GM10248 (cell line): Measurements from ENCODE around the gene FEM1C.

Experiments used
- CTCF ChIA-PET: fragments of 300-600 bp; sonication (Branson Sonifier 250); formaldehyde crosslinking; extraction: SDS; loops from one replicate; lab custom pipeline; 2021; ENCODE audit warnings: antibody characterized with exemption; lab: Yijun Ruan, JAX
- POLR2A ChIA-PET: fragments of 350-650 bp; sonication (Branson Sonifier 250); formaldehyde crosslinking; extraction: SDS; loops from one replicate; lab custom pipeline; 2020; ENCODE audit warnings: antibody characterized with exemption; lab: Yijun Ruan, JAX
- DNase-seq: peaks from one replicate; pipeline ENCODE4 v3.0.0; 2012; ENCODE audit errors: extremely low spot score
- TF ChIP-seq, protein P1 (sequence below): IDR thresholded peaks from 2 replicates; pipeline ENCODE4 v1.5.1; 2012; ENCODE audit warnings: mild to moderate bottlenecking, low read depth; ENCODE audit errors: extremely low read depth, missing control alignments, control extremely low read depth

Gene FEM1C

DNA sequence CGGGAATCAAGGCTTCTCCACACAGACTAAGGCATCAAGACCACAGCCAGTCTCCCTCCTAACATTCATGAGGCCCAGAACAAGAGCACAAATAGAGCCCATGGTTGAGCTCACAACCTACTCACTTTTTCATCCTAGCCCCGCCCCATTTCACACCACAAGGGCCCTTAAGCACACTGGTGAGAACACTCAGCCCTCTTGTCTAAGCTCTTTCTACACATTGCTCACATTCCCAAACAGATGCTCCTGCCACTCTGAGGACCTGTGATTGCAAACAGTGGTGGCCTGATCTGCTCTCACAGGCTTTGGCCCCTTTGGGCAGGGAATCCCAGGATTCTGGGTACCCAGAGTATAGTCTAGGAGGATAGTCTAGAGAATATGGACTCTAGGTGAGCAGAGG lies 54.0 kb downstream of the FEM1C start:
- CTCF ChIA-PET, result interaction anchor here (0.8 to 1.4 kb wide), 3 partner anchors 8 to 116 kb away, joined by 3 read pairs; no protein-coding TSS in a partner anchor
- POLR2A ChIA-PET, result no interaction called here
- DNase-seq, result no peak
- TF ChIP-seq, protein P1, sequence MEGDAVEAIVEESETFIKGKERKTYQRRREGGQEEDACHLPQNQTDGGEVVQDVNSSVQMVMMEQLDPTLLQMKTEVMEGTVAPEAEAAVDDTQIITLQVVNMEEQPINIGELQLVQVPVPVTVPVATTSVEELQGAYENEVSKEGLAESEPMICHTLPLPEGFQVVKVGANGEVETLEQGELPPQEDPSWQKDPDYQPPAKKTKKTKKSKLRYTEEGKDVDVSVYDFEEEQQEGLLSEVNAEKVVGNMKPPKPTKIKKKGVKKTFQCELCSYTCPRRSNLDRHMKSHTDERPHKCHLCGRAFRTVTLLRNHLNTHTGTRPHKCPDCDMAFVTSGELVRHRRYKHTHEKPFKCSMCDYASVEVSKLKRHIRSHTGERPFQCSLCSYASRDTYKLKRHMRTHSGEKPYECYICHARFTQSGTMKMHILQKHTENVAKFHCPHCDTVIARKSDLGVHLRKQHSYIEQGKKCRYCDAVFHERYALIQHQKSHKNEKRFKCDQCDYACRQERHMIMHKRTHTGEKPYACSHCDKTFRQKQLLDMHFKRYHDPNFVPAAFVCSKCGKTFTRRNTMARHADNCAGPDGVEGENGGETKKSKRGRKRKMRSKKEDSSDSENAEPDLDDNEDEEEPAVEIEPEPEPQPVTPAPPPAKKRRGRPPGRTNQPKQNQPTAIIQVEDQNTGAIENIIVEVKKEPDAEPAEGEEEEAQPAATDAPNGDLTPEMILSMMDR, result no peak

DNA sequence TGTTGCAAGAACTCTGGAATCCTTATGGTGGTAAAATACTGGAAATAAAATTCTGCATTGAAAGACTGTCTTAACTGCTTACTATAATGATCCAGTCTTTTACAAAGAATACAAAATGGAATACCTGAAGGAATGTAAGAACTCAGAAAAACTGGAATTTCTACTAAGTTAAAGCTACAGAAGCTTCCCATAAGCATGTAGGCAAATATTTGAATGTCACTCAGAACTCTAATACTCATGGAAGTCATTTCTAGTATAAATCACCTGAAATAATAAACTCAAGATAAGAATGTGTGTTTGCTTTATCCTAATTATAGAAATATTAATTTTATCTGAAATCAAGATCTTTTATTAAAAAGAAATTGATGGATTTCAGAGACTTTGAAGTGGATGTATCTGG lies 54.8 kb downstream of the FEM1C start:
- POLR2A ChIA-PET, result no interaction called here
- TF ChIP-seq, protein P1, result no peak
- DNase-seq, result no peak
- CTCF ChIA-PET, result interaction anchor here (1.4 kb wide), 1 partner anchor 9 kb away, joined by 3 read pairs; no protein-coding TSS in a partner anchor

- CTCF ChIA-PET, result interaction anchor here (0.6 to 1.7 kb wide), 6 partner anchors 12 to 878 kb away, joined by 3 to 5 read pairs (median 4); no protein-coding TSS in a partner anchor
These were observed 56.8 kb downstream of the FEM1C start for GRCh38 chr5:115487756-115488155.

DNA sequence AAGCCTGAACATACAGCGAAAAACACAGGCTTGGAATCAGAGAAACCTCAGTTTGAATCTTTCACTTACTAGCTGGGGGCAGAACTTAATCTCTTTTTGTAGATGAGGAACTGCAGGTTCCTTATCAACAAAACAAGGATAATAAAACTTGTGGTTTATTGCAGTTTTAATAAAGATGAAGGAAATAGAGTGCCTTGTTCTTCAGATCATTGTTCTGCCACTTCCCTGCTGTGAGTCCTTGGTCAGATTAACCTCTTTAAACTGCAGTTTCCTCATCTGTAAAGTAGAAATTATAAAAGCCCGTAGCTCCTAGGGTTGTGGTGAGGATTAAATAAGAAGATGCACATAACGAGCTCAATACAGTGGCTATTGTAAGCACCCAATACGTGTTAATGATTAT lies 57.4 kb downstream of the FEM1C start:
- TF ChIP-seq, protein P1, result no peak
- POLR2A ChIA-PET, result no interaction called here

More at GRCh38 chr5:115487756-115488155, 56.8 kb downstream of the FEM1C start:
- peak; percentile 5 for DNase-seq
- TF ChIP-seq, protein P1, result no peak
- POLR2A ChIA-PET, result no interaction called here

DNA sequence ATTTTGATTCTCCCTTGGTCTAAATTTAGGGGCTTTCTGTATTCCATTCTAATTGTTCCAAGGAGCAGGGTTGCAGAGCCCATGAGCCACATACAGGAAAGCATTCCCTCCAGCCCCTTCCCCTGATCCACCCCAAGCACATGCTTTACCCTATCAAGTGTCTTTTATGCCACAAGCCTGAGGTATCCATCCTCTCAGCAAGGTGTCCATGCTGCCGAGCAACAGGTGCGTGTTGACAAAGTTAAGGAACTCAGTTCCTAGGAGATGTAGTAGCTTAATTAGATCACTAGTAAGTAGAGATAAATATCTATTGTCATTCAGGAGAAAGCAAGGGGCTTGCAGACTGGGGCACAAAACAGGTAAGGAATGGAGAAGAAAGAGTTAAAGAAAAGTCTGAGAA lies 57.8 kb downstream of the FEM1C start:
- POLR2A ChIA-PET, result no interaction called here
- DNase-seq, result no peak
- TF ChIP-seq, protein P1, result no peak
- CTCF ChIA-PET, result interaction anchor here (1.2 to 2.1 kb wide), 8 partner anchors 9 to 39 kb away, joined by 3 to 9 read pairs (median 6); no protein-coding TSS in a partner anchor

More for the DNA sequence above, 57.4 kb downstream of the FEM1C start:
- CTCF ChIA-PET, result interaction anchor here (1.7 to 2.1 kb wide), 6 partner anchors 10 to 39 kb away, joined by 4 to 9 read pairs (median 6); no protein-coding TSS in a partner anchor
- no peak for DNase-seq

DNA sequence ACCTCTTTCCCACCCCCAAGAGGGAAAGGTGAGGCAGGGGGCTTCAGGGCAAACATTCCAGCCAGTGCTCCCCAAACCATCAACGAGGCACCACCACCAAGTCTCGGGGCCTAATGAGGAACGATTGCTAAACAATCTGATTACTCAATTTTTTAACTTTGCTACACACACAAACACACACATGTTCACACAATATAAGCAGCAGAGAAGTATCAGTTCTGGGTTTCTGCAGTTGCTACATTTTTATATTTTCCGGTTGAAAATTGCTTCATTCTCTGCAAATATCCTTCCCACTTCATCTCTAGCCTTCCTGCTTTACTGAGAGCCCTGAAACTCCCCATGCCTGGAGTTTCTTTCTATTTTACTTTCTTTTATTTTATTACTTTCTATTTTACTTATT lies 60.2 kb downstream of the FEM1C start:
- DNase-seq, result no peak
- ChIA-PET POLR2A (no interaction called here), CTCF (no interaction called here)
- TF ChIP-seq, protein P1, result no peak
